ENCODE results near the gene CNDP1.

GRCh38 chr18:74544898-74545297, 10.6 kb downstream of the CNDP1 start:
- TF ChIP-seq POLR2AphosphoS5 (IDR thresholded peaks at IDR 0.05; ENCODE audit: borderline replicate concordance, low read depth, low read length) (no peak), EZH2 (IDR thresholded peaks at IDR 0.05) (no peak)

All from SK-N-MC (cell line).